ENCODE results near the gene LMX1B.
A peak's percentile ranks its signal among the peaks of the same experiment; 100 is the strongest.

Gene LMX1B

DNA sequence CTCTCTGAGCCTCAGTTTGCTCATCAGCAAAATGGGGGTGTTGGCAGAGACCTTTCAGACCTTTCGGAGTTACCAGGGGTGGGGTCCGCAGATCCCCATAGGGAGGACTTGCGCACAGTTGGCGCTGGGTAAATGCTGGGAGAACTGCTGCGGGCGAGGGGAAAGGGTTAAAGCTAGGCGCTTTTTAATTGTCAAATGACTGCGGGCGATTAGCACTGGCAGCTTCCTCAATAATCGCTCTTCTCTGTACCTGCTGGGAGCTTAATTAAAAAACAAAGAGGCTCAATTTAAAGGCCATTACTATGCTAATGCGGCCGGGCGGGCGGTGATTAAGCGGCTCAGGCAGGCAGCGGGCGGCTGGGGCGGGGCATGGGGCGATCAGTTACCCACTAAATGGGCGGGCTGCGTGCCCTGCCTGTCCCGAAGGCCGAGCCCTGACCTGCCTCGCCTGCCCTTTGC is 63.0 kb downstream of the LMX1B start:
- no peak for DNase-seq (ENCODE audit: low read depth in 2 of 2)

DNA sequence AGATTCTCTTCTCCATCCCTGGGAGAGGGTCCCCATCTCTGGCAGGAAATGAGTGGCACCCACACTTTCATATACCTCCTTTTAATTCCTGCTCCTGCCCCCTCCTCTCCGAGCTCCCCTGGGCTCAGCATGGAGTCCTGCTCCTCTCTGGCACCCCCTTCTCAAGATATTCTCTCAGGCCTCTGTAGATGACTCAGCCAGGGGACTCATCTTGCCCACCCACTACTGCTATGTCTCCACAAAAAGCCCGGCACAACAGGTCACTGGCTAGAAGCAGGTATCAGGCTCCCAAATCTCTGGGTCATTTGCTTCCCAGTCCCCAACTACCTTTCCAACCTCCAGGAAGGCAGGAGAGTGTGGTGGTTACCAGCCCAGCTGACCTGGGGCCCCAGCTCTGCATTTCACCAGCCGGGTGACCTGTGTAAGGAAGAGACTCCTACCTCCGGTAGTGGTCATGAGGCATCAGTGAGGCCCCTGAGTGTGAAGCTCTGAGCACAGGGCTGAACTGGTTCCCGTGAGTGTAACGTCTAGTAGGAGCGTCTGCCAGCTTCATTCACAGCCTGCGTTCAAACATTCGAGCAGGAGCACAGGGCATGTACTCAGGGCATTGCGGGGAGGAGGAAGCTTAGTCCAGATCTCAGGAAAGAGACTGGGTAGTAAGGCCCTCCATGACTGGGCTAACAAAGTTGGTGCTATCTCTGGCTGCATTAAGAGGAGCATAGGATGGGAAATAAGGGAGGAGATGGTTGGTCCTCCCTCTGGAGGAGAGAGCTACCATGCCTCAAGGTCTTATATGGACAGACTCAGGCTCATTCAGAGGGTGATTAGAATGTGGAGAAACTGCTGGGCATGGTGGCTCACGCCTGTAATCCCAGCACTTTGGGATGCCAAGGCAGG is 63.7 kb downstream of the LMX1B start:
- no peak for DNase-seq (ENCODE audit: low read depth in 2 of 2)

DNA sequence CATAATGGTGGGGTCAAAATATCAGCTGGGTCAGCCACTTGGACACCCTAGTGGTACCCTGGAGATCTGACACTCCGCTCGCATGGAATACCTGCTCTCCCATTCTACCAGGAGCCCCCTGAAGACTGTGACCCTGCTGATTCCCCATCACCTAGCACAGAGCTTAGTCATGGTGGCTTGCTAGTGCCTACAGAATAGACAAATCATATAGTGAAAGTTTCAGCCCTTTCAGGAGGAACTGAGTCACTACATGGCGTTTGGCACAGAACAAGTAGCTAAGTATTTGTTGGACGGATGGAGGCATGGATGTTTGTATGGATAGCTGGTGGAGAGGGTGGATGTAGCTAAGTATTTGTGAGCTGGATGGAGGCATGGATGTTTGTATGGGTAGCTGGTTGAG is 65.3 kb downstream of the LMX1B start:
- DNase-seq (ENCODE audit: low read depth in 2 of 2): no peak

DNA sequence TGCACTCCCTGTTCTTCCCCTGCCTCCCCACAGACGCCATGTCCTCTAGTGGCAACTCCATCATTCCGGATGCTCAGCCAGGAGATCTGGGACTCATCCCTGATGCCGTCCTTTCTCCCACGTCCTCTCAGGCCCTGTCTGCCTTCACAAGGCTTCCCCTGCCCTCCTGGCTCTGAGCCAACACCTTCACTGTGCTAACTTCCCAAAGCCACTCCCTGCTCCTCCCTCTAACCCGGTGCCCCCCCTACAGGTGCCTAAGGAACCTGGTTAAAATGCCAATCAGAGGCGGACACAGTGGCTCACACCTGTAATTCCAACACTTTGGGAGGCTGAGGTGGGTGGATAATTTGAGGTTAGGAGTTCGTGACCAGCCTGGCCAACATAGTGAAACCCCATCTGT is 67.6 kb downstream of the LMX1B start:
- DNase-seq (ENCODE audit: low read depth in 2 of 2): no peak

DNA sequence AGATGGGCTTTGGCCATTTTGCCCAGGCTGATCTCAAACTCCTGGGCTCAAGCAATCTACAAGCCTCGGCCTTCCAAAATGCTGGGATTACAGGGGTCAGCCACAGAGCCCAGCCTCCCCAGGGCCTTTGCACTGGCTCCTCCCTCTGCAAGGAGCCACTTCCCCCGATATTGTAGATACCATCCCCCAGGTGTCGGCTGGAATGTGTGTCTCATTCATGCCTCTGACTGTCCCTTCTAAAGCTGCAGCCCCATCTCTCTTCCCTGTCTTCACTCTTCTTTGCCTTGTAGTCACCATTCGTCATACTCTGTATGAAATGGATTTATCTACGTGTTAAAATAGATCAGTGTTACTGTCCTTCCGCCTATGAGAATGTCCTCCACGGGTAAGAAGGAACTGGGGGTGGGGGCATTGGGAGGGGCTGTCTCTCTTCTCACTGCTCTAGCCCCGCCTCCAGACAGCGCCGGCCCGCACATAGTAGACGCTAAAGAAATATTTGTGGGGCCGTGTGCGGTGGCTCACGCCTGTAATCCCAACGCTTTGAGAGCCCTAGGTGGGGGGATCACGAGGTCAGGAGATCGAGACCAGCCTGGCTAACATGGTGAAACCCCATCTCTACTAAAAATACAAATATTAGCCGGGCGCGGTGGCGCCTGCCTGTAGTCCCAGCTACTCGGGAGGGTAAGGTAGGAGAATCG is 68.5 kb downstream of the LMX1B start:
- DNase-seq (ENCODE audit: low read depth in 2 of 2): no peak

DNA sequence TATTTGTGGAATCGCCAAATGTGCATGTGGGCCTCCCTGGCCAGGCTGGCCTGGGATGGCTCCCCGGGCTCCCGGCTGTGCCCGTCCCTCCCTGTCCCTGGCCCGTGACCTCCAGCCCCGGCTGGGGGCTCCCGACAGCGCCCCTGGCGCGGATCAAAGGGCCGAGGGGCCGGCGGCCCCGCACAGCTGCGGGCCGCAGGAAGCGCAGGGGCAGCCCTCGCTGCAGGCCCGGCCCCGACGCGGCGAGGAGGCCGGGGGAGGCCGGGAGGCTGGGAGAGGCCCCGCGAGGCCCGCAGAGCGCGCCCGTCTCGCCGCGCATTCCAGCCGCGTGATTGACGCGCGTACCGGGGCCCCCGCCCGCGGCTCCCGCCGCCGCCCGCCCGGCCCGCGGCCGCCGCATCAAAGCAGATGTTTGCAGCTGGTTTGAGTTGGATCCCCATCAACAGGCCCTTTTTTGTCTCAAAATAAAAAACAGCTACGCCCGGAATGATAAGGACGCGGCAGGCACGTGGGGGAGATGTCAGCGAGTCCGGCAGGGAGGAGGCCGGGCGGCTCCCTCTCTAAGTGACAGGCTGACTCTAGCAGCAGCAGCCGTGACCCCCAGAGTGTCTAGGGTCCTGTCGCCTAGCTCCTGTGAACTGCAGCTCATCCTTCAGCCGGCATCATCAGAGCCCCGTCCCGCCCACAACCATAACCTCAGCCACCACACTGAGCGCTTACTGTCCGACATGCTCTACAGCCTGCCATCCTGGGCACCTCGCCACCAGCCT is 69.4 kb downstream of the LMX1B start:
- no peak for DNase-seq (ENCODE audit: low read depth in 2 of 2)

DNA sequence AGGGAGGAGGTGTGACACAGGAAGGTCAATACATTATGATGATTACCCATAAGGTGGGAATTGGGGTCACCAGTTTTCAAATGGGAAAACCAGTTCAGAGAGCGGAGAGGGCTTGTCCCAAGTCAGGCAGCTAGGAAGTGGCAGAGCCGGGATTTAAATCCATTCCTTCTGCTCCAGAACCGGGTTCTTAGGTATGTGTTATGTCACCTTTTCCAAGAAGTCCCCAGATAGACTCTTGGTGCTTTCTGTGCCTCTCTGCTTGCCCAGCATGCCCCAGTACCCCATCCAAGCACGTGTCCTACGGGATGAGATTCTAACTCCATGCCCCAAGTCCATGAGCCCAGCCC is 69.9 kb downstream of the LMX1B start:
- no peak for DNase-seq (ENCODE audit: low read depth in 2 of 2)

DNA sequence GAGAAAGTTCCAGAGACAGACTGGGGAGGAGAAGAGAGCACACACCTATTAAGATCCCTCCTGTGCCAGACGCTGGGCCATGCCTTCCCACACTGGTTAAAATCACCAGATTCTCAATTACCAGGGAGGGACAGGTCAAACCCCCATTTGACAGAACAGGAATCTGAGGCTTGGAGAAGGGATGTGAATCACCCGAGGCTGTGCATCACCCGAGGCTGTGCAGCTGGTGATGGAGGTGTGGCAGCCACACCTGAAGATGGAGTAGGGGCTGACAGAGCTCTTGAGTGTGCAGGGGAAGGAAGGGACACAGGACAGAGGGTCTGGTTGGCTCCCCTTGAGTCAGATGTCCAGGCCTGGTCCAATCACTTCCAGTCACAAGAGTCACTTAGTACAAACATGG is 70.6 kb downstream of the LMX1B start:
- DNase-seq (ENCODE audit: low read depth in 2 of 2): no peak

DNA sequence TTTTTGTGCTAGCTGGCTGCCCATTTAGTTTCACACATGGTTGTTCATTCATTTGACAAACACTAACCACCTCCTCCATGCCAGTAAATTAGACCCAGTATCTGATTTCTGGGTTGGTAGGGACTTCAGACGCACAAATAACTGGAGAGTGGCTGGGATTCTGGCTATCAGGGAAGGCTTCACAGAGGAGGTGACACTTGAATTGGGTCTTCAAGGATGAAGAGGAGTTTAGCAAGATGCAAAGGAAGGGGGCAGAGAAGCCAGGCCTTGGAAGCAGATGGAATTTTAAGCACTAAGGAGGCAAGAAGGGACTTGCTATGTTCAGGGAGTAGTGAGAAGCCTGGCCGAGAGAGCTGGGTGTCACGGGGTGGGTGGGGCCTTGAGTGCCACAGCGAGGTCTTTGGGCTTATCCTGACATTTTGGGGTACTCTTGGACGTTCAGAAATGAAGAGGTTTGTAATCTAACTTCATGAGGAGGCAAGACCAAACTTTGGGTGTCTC is 71.3 kb downstream of the LMX1B start:
- no peak for DNase-seq (ENCODE audit: low read depth in 2 of 2)

DNA sequence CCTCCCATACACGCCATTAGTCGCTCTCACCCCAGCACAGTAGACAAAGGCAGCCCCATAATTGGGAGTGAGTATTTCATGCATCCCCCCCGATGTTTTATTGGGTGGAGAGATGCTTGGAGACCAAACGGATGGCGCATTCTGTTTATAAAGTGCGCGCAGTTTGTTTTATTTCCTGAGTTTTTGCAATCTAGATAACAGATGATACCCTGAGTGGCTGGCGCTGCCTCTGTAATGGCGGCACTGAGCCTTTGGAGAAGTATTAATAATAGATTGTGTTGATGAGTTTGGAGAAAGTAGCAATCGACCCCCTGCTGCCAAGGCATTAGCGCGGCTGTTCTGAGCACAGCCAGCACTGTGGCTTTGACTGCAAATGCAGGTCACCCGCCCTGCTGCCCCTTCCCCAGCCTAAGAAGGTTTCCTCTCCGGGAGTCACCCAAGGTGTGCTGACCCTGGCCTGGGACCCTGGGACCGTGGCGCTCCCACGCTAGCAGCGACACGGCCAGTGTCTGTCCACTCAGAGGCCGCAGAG is 74.3 kb downstream of the LMX1B start:
- DNase-seq (ENCODE audit: low read depth in 2 of 2): no peak

DNA sequence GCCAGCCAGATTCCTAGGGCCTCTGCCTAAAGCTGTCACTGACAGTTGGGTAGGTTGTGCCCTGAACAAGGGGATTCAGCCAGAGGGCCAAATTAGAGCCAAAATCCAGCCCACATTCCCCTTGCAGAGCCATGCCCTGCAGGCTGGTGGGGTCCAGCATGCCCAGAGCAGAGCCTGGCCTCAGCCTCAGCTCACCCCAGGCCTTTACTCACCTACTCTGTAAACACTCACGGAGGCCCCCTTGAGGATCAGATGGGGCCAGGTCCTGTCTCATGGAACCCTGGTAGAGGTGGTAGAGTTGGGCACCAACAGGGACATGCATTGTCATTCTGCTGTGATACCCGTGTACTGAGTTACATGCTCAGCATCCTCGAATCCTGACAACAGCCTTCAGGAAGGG is 74.9 kb downstream of the LMX1B start:
- no peak for DNase-seq (ENCODE audit: low read depth in 2 of 2)

DNA sequence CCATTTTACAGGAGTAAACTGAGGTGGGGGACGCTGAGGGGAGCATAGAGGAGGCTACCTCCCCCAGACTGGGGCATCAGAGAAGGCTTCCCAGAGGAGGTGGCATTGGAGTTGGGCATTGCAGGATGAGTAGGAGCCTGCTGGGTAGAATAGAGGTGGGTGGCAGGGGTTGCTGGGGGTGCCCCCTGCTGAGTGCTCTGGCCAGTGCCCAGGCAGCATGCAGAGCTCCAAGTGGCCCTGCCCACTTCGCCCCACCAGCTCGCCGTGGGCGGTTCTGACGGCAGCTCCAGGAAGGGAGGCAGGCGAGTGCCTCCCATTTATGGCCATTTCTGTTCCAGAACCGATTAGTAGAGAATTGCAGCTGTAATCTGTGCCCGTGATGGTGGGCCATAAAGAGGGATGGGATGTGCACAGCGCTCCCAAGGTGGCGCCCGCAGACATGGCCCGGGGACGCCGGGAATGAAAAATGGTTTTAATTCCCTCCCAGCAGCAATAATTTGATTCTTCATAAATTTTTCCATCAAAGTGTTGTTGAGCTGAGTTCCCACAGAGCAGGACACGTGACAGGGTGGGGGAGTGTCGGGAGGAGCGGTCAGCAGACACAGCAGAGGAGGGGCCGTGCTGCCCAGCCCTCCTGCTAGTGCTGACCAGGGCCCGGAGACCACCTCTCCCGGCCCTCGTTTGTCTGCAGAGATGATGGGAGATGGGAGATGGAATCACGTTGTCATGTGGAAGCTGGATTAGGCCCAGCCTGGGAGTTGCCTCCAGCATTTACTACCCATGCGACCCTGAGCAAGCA is 75.5 kb downstream of the LMX1B start:
- DNase-seq (ENCODE audit: low read depth in 2 of 2): no peak

DNA sequence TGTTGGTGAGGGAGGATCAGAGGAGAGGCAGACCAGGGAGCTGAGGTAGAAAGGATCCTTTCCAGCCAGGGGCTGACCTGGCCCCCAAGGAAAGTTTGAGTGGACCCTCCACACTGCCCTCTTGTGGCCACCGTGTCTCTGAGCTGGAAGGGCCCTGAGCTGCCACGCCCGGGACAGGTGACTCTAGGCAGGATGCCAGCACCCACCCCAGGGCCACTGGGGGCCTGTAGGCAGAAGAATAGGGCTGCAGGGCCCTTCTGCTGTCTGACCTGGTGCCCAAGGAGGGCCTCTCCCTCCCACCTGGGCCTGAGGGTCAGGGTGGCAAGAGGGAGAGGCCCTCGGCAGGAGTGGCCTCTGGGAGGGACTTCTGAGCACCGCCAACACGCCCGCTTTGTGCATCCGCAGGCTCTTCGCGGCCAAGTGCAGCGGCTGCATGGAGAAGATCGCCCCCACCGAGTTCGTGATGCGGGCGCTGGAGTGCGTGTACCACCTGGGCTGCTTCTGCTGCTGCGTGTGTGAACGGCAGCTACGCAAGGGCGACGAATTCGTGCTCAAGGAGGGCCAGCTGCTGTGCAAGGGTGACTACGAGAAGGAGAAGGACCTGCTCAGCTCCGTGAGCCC is 76.8 kb downstream of the LMX1B start:
- DNase-seq (ENCODE audit: low read depth in 2 of 2): peak; percentile 11 to 32

DNA sequence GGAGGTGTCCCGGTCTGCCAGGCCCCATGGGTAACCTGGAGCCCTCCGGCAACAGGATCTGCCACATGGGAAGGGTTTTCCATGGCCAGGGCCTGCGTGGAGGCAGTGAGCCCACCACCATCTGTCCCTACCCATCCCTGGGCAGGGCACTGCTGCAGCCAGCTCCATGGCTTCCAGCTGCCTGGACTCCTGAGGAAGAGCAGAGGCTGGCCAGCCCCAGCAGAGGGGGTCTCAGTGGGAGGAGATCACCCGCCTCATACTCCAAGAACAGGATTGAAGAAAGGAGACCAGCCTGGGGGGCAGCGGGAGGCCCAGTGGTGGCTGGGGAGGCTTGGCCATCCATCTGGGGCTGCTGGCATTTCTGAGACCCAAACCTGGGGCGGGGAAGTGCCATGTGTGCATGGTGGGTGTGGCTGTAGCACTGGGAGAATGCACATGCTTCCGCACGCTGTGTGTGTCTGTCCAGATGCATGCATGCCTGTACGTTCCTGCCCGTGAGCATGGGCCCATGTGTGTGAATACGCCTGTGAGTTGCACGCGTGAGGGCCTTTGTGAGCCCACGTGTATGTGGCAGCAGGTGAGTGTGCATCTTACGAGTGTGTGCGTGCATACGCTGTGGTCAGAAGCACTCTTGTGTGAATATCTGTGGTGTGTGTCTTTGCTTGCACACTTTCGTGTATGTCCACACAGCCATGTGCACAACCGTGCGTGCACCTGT is 78.5 kb downstream of the LMX1B start:
- no peak for DNase-seq (ENCODE audit: low read depth in 2 of 2)

DNA sequence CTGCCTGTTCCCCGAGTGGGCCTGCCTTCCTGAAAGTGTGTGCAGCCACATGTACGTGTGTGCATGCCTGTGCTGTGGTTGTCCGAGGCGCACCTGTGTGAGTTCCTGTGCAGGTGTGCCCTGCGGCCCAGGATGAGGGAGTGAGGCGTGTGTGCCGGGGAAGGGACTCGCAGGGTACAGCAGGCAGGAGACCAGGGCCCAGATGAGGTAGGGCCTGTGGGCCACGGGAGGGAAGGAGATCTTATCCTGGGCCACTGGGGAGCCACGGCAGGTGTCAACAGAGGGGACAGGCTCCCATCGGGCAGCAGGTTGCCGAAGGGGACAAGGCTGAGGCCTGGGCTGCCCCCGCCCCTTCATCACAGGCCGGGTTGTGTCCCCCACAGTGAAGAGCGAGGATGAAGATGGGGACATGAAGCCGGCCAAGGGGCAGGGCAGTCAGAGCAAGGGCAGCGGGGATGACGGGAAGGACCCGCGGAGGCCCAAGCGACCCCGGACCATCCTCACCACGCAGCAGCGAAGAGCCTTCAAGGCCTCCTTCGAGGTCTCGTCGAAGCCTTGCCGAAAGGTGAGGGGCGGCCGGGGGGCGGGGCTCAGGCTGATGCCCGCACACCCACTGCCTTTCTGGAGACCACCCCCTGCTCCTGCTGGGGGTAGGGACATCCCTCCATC is 79.2 kb downstream of the LMX1B start:
- DNase-seq (ENCODE audit: low read depth in 2 of 2): no peak

DNA sequence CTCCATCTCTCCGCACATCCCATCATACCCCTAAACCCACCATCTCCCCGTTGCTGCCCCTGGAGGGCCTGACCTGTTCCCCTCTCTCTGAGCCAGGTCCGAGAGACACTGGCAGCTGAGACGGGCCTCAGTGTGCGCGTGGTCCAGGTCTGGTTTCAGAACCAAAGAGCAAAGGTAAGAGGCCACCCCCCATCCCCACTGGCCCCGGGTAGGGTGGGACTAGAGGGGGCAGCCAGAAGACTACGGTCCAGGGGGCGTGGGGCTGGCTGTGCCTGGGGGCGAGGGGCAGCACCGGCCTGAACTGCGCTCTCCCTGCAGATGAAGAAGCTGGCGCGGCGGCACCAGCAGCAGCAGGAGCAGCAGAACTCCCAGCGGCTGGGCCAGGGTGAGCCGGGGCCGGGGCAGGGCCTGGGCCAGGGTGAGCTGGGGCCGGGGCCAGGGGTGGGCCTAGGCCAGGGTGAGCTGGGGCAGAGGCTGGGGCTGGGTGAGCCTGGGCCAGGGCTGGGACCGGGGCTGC is 79.8 kb downstream of the LMX1B start:
- no peak for DNase-seq (ENCODE audit: low read depth in 2 of 2)

DNA sequence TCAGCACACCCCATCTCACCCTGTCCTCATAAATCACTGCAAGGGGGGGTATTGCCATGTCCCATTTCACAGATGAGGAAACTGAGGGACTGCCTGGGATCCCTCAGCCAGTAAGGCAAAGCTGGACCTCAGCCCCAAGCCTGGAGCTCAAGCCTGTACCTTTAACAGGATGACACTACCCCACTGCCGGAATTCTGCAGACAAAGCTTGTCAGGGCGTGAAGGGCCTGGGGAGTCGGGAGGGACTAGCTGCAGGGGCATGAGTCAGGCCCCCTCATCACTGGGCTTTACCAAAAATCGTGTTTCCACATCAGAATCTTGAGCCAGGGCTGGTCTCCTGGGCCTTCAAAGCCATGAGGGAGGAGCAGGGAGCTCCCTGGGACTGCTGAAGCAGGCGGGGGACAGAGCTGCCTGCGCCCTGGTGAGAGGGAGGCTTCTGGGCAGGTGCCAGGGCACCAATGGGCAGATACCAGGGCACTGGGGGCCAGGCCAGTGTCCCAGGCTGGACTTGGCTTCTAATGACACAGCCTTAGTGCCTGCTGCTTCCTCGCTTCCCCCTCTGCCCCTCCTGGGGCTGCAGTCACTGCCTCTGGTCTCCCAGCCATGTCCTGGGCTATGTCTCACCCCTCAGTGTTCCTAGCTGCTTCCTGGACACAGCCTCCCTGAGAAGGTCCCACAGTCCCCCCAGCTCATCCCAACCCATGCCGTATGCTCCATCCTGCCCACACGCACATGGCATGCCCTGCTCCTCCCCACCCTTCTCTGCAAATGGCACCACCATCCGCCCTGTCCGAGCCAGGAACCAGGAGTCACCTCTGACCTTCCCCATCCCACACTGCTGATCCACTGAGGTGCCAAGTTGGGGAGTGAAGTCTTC is 80.7 kb downstream of the LMX1B start:
- no peak for DNase-seq (ENCODE audit: low read depth in 2 of 2)

DNA sequence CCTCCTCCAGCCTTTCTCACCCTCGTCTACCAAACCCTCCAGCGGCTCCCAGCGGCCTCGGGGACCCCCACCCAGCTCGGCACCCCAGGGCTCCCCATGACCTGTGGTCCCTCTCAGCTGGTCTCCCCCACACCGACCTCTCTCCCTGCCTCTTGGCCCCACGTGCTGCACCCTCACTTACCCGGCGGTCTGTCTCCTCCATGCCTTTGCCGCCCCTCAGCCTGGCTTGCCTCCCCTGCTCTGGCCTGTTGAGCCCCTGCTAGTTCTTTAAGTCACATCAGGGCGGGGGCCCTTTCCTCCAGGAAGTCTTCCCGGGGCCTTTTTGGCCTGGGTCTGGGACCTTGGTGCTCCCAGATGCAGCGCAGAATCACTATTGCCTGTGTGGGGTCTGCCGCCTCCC is 81.5 kb downstream of the LMX1B start:
- DNase-seq (ENCODE audit: low read depth in 2 of 2): no peak

Data from stimulated activated CD8-positive, alpha-beta memory T cell treated with anti-CD3 and anti-CD28 coated beads, Interleukin-7, amount 100 ng/mL, for 4 hours (primary cell).